ENCODE results near the gene DUSP21.

GRCh38 chrX:44828008-44828605, 15.7 kb upstream of the DUSP21 start:
- no peak for TF ChIP-seq POLR2A (IDR thresholded peaks at IDR 0.05; ENCODE audit: low read length)
- TF ChIP-seq GATA1 (IDR thresholded peaks at IDR 0.05; ENCODE audit: low read depth, low read length) = no peak

Measured in erythroblast (primary cell).